Activated naive CD4-positive, alpha-beta T cell treated with anti-CD3 and anti-CD28 coated beads, Interleukin-2, amount 50 U/mL, for 72 hours (primary cell): Measurements from ENCODE around the gene LOC101059915. TPM values are rescaled to one million over a fixed set of nuclear protein-coding genes. Genes with fewer than 3 reads are reported as not detected.
"Not testable (repeated sequence)": the region's sequence is repeated elsewhere in the genome, so short reads cannot be mapped to it uniquely, and the experiment has no call there.

Source experiments
- ATAC-seq, 2 donors: fragments of 150-1000 bp; cut with Tn5 transposase; 2 replicates each; pipeline ENCODE4 v1.10.0; 2021; ENCODE audit warnings: mild to moderate bottlenecking in 2 of 2, moderate library complexity in 2 of 2
- DNase-seq, 2 donors: peaks; one replicate each; pipeline ENCODE4 v3.0.0; 2021 to 2022; ENCODE audit warnings: low spot score in 2 of 2
- H3K27ac Mint-ChIP-seq, 2 donors: one replicate each; pipeline ENCODE4 v1.8.0; 2022; ENCODE audit warnings: mild to moderate bottlenecking in 2 of 2, mixed read lengths in 2 of 2
- H3K36me3 Mint-ChIP-seq, 2 donors: one replicate each; pipeline ENCODE4 v1.8.0; 2022; ENCODE audit warnings: mixed read lengths in 2 of 2
- H3K9me3 Mint-ChIP-seq, 2 donors: one replicate each; pipeline ENCODE4 v1.8.0; 2022; ENCODE audit warnings: mixed read lengths in 2 of 2
- total RNA-seq, 2 donors: library from RNA; stranded (reverse); gene quantifications; one replicate each; pipeline ENCODE4 v1.2.3, GENCODE V29; 2022

The LOC101059915 gene

GRCh38 chrX:71697466-71698298 lies 30.3 kb downstream of the LOC101059915 start:
- not testable (repeated sequence) for H3K36me3 Mint-ChIP-seq, H3K27ac Mint-ChIP-seq, H3K9me3 Mint-ChIP-seq, DNase-seq
- ATAC-seq = peak in 1 of 2 donors; percentile 11

GRCh38 chrX:71698299-71699022 lies 31.1 kb downstream of the LOC101059915 start:
- H3K36me3 Mint-ChIP-seq, DNase-seq, H3K27ac Mint-ChIP-seq, H3K9me3 Mint-ChIP-seq: not testable (repeated sequence)
- ATAC-seq = peak; percentile 39 to 54

GRCh38 chrX:71699023-71699344 lies 31.6 kb downstream of the LOC101059915 start:
- not testable (repeated sequence) for ATAC-seq, DNase-seq, H3K27ac Mint-ChIP-seq, H3K9me3 Mint-ChIP-seq, H3K36me3 Mint-ChIP-seq

GRCh38 chrX:71702853-71703252 lies 35.5 kb downstream of the LOC101059915 start:
- not testable (repeated sequence) for H3K27ac Mint-ChIP-seq, H3K36me3 Mint-ChIP-seq, DNase-seq, H3K9me3 Mint-ChIP-seq
- ATAC-seq = peak; percentile 36 to 50

DNA sequence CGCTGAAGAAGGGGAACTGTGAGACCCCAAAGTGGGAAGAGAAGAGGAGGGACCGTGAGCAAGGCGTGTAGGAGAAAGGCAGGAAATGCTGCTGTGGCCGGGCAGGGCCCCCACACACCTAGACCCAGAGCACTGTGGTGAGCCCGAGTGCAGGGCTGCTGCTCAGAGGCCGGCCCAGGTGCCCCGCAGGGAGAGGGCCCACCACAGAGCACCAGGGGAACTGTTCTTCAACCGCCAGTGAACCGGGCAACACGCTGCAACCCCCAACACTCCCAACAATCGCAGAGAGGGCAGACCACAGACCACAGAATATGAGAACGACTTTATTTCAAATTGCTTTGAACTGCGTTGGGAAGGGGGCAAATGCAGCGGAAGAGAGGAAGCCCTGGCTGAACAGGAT lies 46.7 kb downstream of the LOC101059915 start:
- H3K36me3 Mint-ChIP-seq, H3K27ac Mint-ChIP-seq, H3K9me3 Mint-ChIP-seq, ATAC-seq, DNase-seq: not testable (repeated sequence)

DNA sequence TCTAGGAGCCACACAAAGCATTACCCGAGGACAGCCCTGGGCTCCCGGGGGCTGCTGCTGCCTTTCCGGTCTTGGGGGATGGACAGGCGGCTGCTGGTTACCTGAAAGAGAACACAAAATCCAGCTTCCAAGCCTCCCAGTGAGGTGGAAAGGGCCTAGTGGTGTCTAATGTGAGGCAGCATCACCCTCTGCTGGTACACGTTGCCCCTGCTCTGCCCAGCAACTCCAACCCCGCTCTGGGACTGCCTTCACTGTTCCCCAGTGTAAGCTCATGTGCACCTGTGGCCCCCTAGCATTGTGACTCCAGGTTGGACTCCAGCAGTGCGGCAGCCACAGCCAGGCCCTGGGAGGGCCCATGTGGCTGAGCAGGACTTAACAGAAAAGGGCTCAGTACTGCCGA lies 48.2 kb downstream of the LOC101059915 start:
- not testable (repeated sequence) for H3K9me3 Mint-ChIP-seq, H3K27ac Mint-ChIP-seq, ATAC-seq, DNase-seq, H3K36me3 Mint-ChIP-seq

- H3K9me3 Mint-ChIP-seq, DNase-seq, ATAC-seq, H3K27ac Mint-ChIP-seq, H3K36me3 Mint-ChIP-seq: not testable (repeated sequence)
Observed at GRCh38 chrX:71716323-71716722, 49.0 kb downstream of the LOC101059915 start.

- not testable (repeated sequence) for H3K9me3 Mint-ChIP-seq, H3K27ac Mint-ChIP-seq, H3K36me3 Mint-ChIP-seq, DNase-seq, ATAC-seq
Observed at GRCh38 chrX:71718185-71718584, 50.8 kb downstream of the LOC101059915 start, which contains the start of gene CXorf49. TSS of gene CXorf49 (minus strand) at chrX:71718285. CDS start at chrX:71718151, 134 bp downstream.

GRCh38 chrX:71719195-71719594 lies 51.8 kb downstream of the LOC101059915 start:
- H3K27ac Mint-ChIP-seq, ATAC-seq, H3K9me3 Mint-ChIP-seq, DNase-seq, H3K36me3 Mint-ChIP-seq: not testable (repeated sequence)

DNA sequence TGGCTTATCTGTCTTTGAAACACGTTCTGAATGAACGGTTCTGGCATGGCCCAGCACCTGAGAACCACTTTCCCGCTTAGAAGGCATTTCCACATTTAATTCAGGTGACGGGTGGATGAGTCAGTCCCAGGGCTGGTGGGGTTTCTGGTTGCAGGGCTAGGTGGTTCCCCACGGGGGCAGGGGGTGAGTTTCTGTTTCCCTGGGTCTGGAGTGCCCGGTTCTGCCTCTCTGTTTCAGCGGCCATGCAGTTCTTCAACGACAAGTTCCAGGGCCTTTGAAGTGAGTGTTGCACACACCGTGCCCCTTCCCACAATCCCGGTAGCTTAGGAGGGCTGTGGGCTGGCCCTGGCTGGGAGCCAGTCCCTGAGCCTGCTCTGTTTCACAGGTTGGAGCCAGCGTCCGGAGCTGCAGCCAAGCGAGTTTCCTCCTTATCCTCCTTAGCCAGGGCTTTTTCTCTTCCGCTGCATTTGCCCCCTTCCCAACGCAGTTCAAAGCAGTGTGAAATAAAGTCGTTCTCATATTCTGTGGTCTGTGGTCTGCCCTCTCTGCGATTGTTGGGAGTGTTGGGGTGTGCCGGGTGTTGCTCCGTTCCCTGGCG lies 53.0 kb downstream of the LOC101059915 start:
- ATAC-seq = peak; percentile 24 to 68
- not testable (repeated sequence) for H3K36me3 Mint-ChIP-seq, H3K9me3 Mint-ChIP-seq, H3K27ac Mint-ChIP-seq, DNase-seq

Other genes starting within 250 kb of the LOC101059915 start
- 100 to 1,000 TPM; 362 to 427 TPM for gene OGT, start 134.4 kb upstream of the LOC101059915 start, total RNA-seq
- gene GCNA, start 89.1 kb upstream of the LOC101059915 start, total RNA-seq = 1 to 10 TPM; 4.1 to 6.0 TPM
- 10 to 100 TPM in 1 of 2 donors, 1 to 10 TPM in 1; 6.8 to 43.0 TPM for gene CXCR3, start 49.0 kb upstream of the LOC101059915 start, total RNA-seq
- gene CXorf49, start 50.7 kb downstream of the LOC101059915 start, total RNA-seq = not detected
- gene CXorf49B, start 95.8 kb downstream of the LOC101059915 start, total RNA-seq = not detected
- under 1 TPM; 0.05 to 0.19 TPM for gene NHSL2, start 243.3 kb downstream of the LOC101059915 start, total RNA-seq